ENCODE measurements around the gene RPS6KL1. TPM values are rescaled to one million over a fixed set of nuclear protein-coding genes. Genes with fewer than 3 reads are reported as not detected.
"Not testable (repeated sequence)": the region's sequence is repeated elsewhere in the genome, so short reads cannot be mapped to it uniquely, and the experiment has no call there.

The RPS6KL1 gene
- total RNA-seq, 2 donors from 2014 or later = 8.0 to 16.2 TPM

DNA sequence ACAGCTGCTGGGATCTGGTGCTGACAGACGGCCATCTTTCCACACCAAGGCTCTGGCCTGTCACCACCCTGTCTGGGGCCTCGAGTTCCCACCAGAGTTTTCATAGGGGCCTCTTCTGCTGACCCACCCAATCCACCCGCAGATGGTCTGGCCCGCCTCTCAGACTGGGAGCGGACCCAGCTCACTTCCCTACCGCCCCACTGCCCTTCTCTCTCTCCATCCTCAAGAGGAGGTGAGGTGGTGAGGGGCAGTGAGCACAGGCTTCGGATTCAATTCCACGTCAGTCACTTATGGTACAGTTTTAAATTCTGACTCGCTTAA is 12.3 kb upstream of the RPS6KL1 start:
- Histone ChIP-seq H3K36me3 (replicated peaks in 1 of 2; ENCODE audit: insufficient read depth in 1 of 2, low read depth in 2 of 2) (no peaks in the 10 kb centered on the region), H3K27me3 (no peaks in the 10 kb centered on the region), H3K4me3 (no peak overlapping the region), H3K9me3 (no peaks in the 10 kb centered on the region), H3K4me1 (no peaks in the 10 kb centered on the region), H3K27ac (no peak overlapping the region)
- WGBS, 2 donors = 70 to 89% methylated on average over 9 of the region's 9 CpGs
- TF ChIP-seq POLR2A (IDR thresholded peaks at IDR 0.05) = no peak
- TF ChIP-seq, protein P1, sequence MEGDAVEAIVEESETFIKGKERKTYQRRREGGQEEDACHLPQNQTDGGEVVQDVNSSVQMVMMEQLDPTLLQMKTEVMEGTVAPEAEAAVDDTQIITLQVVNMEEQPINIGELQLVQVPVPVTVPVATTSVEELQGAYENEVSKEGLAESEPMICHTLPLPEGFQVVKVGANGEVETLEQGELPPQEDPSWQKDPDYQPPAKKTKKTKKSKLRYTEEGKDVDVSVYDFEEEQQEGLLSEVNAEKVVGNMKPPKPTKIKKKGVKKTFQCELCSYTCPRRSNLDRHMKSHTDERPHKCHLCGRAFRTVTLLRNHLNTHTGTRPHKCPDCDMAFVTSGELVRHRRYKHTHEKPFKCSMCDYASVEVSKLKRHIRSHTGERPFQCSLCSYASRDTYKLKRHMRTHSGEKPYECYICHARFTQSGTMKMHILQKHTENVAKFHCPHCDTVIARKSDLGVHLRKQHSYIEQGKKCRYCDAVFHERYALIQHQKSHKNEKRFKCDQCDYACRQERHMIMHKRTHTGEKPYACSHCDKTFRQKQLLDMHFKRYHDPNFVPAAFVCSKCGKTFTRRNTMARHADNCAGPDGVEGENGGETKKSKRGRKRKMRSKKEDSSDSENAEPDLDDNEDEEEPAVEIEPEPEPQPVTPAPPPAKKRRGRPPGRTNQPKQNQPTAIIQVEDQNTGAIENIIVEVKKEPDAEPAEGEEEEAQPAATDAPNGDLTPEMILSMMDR (IDR thresholded peaks at IDR 0.05) = no peak
- DNase-seq (no peak), ATAC-seq (no peak)
- intact Hi-C loops (cut with DNase I) = no loop called here

DNA sequence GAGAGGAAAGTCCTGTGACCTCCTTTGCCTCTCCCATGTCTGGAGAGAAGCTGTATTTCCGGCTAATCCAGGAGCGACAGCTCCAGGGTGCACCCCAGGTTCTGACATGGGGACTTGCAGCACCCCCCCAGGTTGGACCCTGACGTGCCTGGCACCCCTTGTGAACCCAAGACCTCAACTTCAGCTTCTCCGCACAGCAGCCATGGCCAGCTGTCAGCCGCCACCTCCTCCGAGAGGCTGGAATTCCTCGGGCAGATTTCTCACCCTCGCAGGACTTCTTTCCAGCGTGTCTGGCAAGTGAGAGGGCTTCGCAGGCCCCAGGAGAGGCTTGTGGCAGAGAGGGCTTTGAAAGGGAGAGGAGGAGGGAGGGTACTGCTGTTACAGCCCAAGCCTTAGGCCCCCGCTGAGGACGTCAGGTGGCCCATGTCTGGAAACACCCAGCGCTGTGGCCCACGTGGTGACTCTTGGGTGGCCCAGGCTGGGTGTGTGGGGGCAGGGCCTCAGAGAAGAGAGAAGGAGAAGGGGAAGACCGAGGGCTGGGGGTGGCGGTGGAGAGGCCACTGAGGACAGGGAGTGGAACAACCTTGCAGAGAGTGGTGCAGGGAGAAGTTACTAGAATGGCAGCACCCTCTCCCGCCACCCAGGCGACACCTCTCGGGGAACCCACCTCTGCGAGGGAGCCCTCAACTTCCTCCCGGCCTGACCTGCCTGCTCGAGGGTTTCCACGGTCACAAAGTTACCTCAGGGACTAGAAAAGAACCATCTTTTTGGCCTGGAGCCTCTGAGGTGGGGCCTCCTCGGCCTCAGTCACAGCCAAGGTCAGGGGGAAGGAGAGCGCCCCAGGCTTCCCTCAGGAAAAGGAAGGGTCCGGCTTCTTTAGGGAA is 11.7 kb upstream of the RPS6KL1 start:
- H3K4me3 ChIP-seq = no peak overlapping the region
- no peaks in the 10 kb centered on the region for H3K36me3 ChIP-seq (replicated peaks in 1 of 2; ENCODE audit: insufficient read depth in 1 of 2, low read depth in 2 of 2)
- WGBS, 2 donors = 68 to 79% methylated on average over 14 to 26 of the region's 26 CpGs
- DNase-seq (no peak), ATAC-seq (peak; percentile 13)
- H3K9me3 ChIP-seq = no peaks in the 10 kb centered on the region
- intact Hi-C loops (cut with DNase I) = no loop called here
- H3K27ac ChIP-seq = no peak overlapping the region
- no peak for TF ChIP-seq POLR2A (IDR thresholded peaks at IDR 0.05)
- TF ChIP-seq, protein P1 (IDR thresholded peaks at IDR 0.05) = no peak
- H3K4me1 ChIP-seq = no peaks in the 10 kb centered on the region
- H3K27me3 ChIP-seq = no peaks in the 10 kb centered on the region

DNA sequence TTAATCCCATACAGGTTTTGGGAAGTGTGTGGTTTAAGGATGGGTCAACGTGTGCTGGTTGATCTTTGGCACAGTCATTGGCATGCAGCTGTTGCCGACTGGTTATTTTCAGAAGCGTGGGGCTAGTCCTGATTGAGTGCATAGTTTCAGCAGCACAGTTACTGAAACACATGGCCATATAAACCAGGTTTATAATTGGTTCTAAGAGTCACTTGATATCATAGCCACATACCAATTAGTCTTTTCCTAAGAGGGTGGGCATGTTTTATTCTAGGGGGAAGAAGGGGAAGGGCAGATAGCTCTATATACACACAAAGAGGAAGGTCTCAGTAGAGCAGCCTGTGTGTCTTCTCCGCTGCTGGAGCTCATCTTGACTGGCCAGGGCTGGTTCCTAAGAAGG is 11.0 kb upstream of the RPS6KL1 start:
- TF ChIP-seq POLR2A (IDR thresholded peaks at IDR 0.05) = no peak
- TF ChIP-seq, protein P1 (IDR thresholded peaks at IDR 0.05) = no peak
- Histone ChIP-seq H3K4me1 (no peaks in the 10 kb centered on the region), H3K36me3 (replicated peaks in 1 of 2; ENCODE audit: insufficient read depth in 1 of 2, low read depth in 2 of 2) (no peaks in the 10 kb centered on the region), H3K4me3 (no peak overlapping the region), H3K9me3 (no peaks in the 10 kb centered on the region), H3K27me3 (no peaks in the 10 kb centered on the region), H3K27ac (no peak overlapping the region)
- intact Hi-C loops (cut with DNase I) = no loop called here
- 32 to 41% methylated on average over 4 of the region's 4 CpGs for WGBS, 2 donors
- DNase-seq (no peak), ATAC-seq (no peak)

DNA sequence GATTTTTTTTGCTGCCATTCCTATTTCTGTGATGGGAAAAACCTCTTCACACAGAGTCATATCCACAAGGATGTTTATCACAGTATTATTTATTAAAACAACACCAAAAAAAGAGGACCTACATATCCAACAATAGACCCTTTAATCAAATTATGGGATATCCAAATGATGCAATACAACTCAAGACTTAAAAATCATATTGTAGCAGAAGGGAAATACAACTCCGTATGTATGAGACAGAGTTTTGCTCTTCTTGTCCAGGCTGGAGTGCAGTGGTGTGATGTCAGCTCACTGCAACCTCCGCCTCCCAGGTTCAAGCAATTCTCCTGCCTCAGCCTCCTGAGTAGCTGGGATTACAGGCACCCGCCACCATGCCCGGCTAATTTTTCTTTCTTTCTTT is 9.9 kb upstream of the RPS6KL1 start:
- H3K4me1 ChIP-seq; H3K9me3 ChIP-seq; DNase-seq; ATAC-seq; intact Hi-C loops (cut with DNase I); H3K36me3 ChIP-seq (replicated peaks in 1 of 2; ENCODE audit: insufficient read depth in 1 of 2, low read depth in 2 of 2); H3K4me3 ChIP-seq; H3K27ac ChIP-seq; H3K27me3 ChIP-seq: not testable (repeated sequence)
- WGBS, 2 donors = 54 to 75% methylated on average over 4 of the region's 4 CpGs

DNA sequence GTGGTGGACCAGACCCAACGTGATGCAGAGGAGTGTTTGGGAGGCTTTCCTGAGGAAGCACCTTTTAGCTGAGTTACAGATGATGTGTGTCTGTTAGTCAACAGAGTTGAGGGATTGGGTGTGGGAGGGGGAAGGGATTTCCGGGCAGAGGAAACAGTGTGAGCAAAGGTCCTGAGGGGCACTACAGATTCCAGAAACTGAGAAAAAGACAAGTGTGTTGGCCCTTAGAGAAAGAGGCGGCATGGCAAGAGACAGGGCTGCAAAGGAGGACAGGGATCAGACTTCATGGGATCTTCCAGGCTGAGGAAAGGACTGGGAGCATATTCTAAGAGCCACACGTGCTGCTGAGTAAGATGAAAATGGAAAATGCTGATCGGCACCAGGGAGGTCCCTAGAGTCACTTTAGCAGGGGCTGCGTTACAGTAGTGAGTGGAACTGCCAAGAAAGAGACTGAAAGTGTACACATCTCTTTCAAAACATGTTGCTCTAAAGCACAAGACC is 9.4 kb upstream of the RPS6KL1 start:
- no peaks in the 10 kb centered on the region for H3K27me3 ChIP-seq
- 31 to 34% methylated on average over 6 of the region's 6 CpGs for WGBS, 2 donors
- intact Hi-C loops (cut with DNase I) = no loop called here
- H3K9me3 ChIP-seq = no peaks in the 10 kb centered on the region
- no peak overlapping the region for H3K4me3 ChIP-seq
- no peaks in the 10 kb centered on the region for H3K4me1 ChIP-seq
- DNase-seq = no peak
- no peak for ATAC-seq
- TF ChIP-seq, protein P1 (IDR thresholded peaks at IDR 0.05) = no peak
- no peak for TF ChIP-seq POLR2A (IDR thresholded peaks at IDR 0.05)
- no peak overlapping the region for H3K27ac ChIP-seq
- no peaks in the 10 kb centered on the region for H3K36me3 ChIP-seq (replicated peaks in 1 of 2; ENCODE audit: insufficient read depth in 1 of 2, low read depth in 2 of 2)

DNA sequence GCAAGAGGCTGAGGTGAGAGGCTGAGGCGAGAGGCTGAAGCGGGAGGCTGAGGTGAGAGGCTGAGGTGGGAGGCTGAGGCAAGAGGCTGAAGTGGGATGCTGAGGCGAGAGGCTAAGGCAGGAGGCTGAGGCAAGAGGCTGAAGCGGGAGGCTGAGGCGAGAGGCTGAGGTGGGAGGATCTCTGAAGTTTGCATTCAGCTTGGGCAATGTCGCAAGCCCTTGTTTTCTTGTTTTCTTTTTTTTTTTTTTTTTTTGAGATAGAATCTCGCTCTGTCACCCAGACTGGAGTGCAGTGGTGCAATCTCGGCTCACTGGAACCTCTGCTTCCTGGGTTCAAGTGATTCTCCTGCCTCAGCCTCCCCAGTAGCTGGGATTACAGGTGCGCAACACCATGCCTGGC is 8.7 kb upstream of the RPS6KL1 start:
- DNase-seq, H3K9me3 ChIP-seq: not testable (repeated sequence)

More for the DNA sequence above, 8.7 kb upstream of the RPS6KL1 start:
- H3K4me3 ChIP-seq; H3K27ac ChIP-seq; H3K27me3 ChIP-seq; H3K4me1 ChIP-seq; H3K36me3 ChIP-seq (replicated peaks in 1 of 2; ENCODE audit: insufficient read depth in 1 of 2, low read depth in 2 of 2); ATAC-seq; intact Hi-C loops (cut with DNase I): not testable (repeated sequence)
- 73 to 81% methylated on average over 9 of the region's 9 CpGs for WGBS, 2 donors
